Stimulated activated effector memory CD8-positive, alpha-beta T cell treated with anti-CD3 and anti-CD28 coated beads, Interleukin-12 subunit alpha, Interleukin-12 subunit beta, amount 100 ng/mL, for 72 hours (primary cell): ENCODE data around the gene SLC11A1.
A peak's percentile ranks its signal among the peaks of the same experiment; 100 is the strongest.

Source experiments
- ATAC-seq: fragments of 150-1000 bp; cut with Tn5 transposase; 2 replicates; pipeline ENCODE4 v1.10.0; 2021
- DNase-seq, 2 donors: peaks; one replicate each; pipeline ENCODE4 v3.0.0; 2021 to 2022; ENCODE audit warnings: low spot score in 2 of 2
- H3K27ac Mint-ChIP-seq: one replicate; pipeline ENCODE4 v1.8.0; 2022; ENCODE audit warnings: mild to moderate bottlenecking, mixed read lengths
- H3K36me3 Mint-ChIP-seq: one replicate; pipeline ENCODE4 v1.8.0; 2022; ENCODE audit warnings: mild to moderate bottlenecking, mixed read lengths
- H3K4me1 Mint-ChIP-seq: one replicate; pipeline ENCODE4 v1.8.0; 2022; ENCODE audit warnings: mixed read lengths
- H3K4me3 Mint-ChIP-seq: one replicate; pipeline ENCODE4 v1.8.0; 2022; ENCODE audit warnings: mild to moderate bottlenecking, mixed read lengths
- H3K9me3 Mint-ChIP-seq: one replicate; pipeline ENCODE4 v1.8.0; 2022; ENCODE audit warnings: mixed read lengths

SLC11A1 gene

GRCh38 chr2:218382785-218383184, 712 bp downstream of the SLC11A1 start:
- no peak overlapping the region for H3K4me3 Mint-ChIP-seq
- no peak for ATAC-seq
- H3K4me1 Mint-ChIP-seq = peaks cover 11% of the 10 kb centered on the region
- DNase-seq = no peak
- no peaks in the 10 kb centered on the region for H3K9me3 Mint-ChIP-seq
- H3K36me3 Mint-ChIP-seq = no peaks in the 10 kb centered on the region
- no peak overlapping the region for H3K27ac Mint-ChIP-seq

- DNase-seq (no peak), ATAC-seq (peak; percentile 5)
- H3K4me1 Mint-ChIP-seq = peaks cover 11% of the 10 kb centered on the region
- no peak overlapping the region for H3K27ac Mint-ChIP-seq
- no peak overlapping the region for H3K4me3 Mint-ChIP-seq
- no peaks in the 10 kb centered on the region for H3K36me3 Mint-ChIP-seq
- H3K9me3 Mint-ChIP-seq = no peaks in the 10 kb centered on the region
These were observed 1.9 kb downstream of the SLC11A1 start for GRCh38 chr2:218383892-218384519.

DNA sequence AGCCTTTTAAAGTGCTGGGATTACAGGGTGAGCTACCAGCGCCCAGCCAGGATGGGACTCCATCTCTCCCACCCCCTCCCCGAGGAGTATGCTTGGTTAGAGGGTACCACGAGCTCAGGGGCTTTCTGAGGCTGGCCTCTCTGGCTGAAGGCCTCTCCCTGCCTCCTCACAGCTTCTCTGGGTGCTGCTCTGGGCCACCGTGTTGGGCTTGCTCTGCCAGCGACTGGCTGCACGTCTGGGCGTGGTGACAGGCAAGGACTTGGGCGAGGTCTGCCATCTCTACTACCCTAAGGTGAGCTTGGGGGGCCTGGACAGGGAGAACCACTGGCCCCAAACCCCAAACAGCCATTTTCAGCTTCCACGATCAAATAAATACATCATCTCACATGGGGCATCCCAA, 2.9 kb downstream of the SLC11A1 start:
- Mint-ChIP-seq H3K27ac (no peak overlapping the region), H3K4me3 (no peak overlapping the region), H3K9me3 (no peaks in the 10 kb centered on the region), H3K36me3 (no peaks in the 10 kb centered on the region), H3K4me1 (peaks cover 11% of the 10 kb centered on the region)
- DNase-seq (no peak), ATAC-seq (no peak)

- ATAC-seq (no peak), DNase-seq (no peak)
- Mint-ChIP-seq H3K36me3 (no peaks in the 10 kb centered on the region), H3K27ac (no peak overlapping the region), H3K9me3 (no peaks in the 10 kb centered on the region), H3K4me1 (peaks cover 8% of the 10 kb centered on the region), H3K4me3 (no peak overlapping the region)
These were observed 4.7 kb downstream of the SLC11A1 start for GRCh38 chr2:218386505-218387368.

GRCh38 chr2:218387369-218388194, 5.5 kb downstream of the SLC11A1 start:
- peaks cover 5% of the 10 kb centered on the region for H3K4me1 Mint-ChIP-seq
- no peak for DNase-seq
- ATAC-seq = no peak
- H3K4me3 Mint-ChIP-seq = no peak overlapping the region
- H3K27ac Mint-ChIP-seq = no peak overlapping the region
- H3K36me3 Mint-ChIP-seq = no peaks in the 10 kb centered on the region
- no peaks in the 10 kb centered on the region for H3K9me3 Mint-ChIP-seq

- ATAC-seq (no peak), DNase-seq (no peak)
- Mint-ChIP-seq H3K27ac (peak overlapping the region; percentile 70), H3K4me1 (peaks cover 14% of the 10 kb centered on the region), H3K9me3 (no peaks in the 10 kb centered on the region), H3K36me3 (no peaks in the 10 kb centered on the region), H3K4me3 (no peak overlapping the region)
These were observed 7.5 kb downstream of the SLC11A1 start for GRCh38 chr2:218389333-218390150.

- H3K27ac Mint-ChIP-seq = no peak overlapping the region
- no peaks in the 10 kb centered on the region for H3K9me3 Mint-ChIP-seq
- peaks cover 2% of the 10 kb centered on the region for H3K36me3 Mint-ChIP-seq
- no peak overlapping the region for H3K4me3 Mint-ChIP-seq
- no peak for ATAC-seq
- peaks cover 29% of the 10 kb centered on the region for H3K4me1 Mint-ChIP-seq
- no peak for DNase-seq
These were observed 9.1 kb downstream of the SLC11A1 start for GRCh38 chr2:218391202-218391601.

DNA sequence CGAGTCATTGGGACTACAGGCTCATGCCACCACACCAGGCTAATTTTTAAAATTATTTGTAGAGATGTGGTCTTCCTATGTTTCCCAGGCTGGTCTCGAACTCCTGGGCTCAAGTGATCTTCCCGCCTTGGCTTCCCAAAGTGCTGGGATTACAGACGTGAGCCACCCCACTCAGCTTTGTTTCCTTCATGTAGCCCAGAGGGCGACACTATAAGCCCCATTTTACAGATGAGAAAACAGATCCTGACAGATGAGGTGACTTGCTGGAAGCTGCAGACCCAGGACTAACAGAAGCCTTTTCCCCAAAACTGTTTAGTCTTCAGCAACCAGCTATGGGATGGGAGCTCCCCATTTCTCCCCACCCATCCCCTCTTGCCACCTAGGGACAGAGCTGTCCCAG, 10.4 kb downstream of the SLC11A1 start:
- no peak overlapping the region for H3K27ac Mint-ChIP-seq
- H3K36me3 Mint-ChIP-seq = peaks cover 15% of the 10 kb centered on the region
- DNase-seq (no peak), ATAC-seq (no peak)
- H3K9me3 Mint-ChIP-seq = no peaks in the 10 kb centered on the region
- H3K4me3 Mint-ChIP-seq = no peak overlapping the region
- H3K4me1 Mint-ChIP-seq = peaks cover 36% of the 10 kb centered on the region

- H3K4me3 Mint-ChIP-seq = no peak overlapping the region
- no peak for ATAC-seq
- H3K36me3 Mint-ChIP-seq = peaks cover 20% of the 10 kb centered on the region
- peaks cover 41% of the 10 kb centered on the region for H3K4me1 Mint-ChIP-seq
- H3K27ac Mint-ChIP-seq = peak overlapping the region; percentile 67
- no peaks in the 10 kb centered on the region for H3K9me3 Mint-ChIP-seq
- no peak for DNase-seq
These were observed 10.9 kb downstream of the SLC11A1 start for GRCh38 chr2:218392891-218393462.

DNA sequence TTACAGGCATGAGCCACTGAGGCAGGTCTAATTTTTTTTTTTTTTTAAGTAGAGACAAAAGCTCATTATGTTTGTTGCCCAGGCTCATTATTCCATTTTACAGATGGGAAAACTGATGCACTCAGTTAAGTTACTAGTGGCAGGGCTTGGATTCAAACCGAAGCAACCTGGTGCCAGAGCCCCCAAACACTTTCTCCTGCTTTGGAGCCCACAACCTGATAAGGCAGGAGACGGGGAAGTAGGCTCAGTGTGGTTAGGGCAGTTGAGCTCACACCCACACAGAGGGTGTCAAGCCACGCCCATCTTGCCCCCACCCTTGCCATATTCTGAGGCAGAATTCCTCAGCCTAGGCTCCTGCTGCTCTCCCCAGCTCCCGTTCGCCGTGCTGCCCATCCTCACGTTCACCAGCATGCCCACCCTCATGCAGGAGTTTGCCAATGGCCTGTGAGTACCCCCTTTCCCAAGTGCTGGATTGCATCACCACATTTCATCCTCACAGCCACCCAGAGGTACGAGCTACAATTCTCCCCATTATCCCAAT, 11.7 kb downstream of the SLC11A1 start:
- H3K4me1 Mint-ChIP-seq = peaks cover 42% of the 10 kb centered on the region
- peaks cover 25% of the 10 kb centered on the region for H3K36me3 Mint-ChIP-seq
- no peak overlapping the region for H3K4me3 Mint-ChIP-seq

DNA sequence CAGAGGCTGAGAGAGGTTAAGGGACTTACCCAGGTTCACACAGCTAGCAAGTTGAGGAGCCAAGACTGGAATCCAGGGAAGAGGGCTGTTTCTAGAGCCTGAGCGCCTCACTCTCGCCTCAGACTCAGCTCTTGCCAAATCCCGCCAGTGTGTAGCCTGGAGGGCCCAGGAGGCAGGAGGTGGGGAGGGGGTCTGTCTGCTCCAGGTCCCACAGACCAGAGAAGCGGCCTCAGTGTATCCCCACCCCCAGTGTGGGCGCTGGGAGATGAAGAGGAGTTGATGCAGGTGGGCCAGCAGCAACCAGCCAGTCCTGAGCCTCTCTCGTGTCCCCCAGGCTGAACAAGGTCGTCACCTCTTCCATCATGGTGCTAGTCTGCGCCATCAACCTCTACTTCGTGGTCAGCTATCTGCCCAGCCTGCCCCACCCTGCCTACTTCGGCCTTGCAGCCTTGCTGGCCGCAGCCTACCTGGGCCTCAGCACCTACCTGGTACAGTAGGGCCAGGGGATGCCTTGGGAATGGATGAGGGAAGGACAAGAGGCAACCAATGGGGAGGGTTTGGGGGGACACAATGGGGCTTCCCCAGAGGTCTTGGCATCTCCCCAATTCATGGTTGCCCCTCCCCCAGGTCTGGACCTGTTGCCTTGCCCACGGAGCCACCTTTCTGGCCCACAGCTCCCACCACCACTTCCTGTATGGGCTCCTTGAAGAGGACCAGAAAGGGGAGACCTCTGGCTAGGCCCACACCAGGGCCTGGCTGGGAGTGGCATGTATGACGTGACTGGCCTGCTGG, 12.4 kb downstream of the SLC11A1 start:
- DNase-seq (peak in 1 of 2 donors; percentile 53), ATAC-seq (no peak)
- Mint-ChIP-seq H3K36me3 (peaks cover 32% of the 10 kb centered on the region), H3K27ac (peak overlapping the region; percentile 96), H3K9me3 (no peaks in the 10 kb centered on the region), H3K4me1 (peaks cover 42% of the 10 kb centered on the region), H3K4me3 (peak overlapping the region; percentile 95)

More for the DNA sequence above, 11.7 kb downstream of the SLC11A1 start:
- Mint-ChIP-seq H3K9me3 (no peaks in the 10 kb centered on the region), H3K27ac (peak overlapping the region; percentile 67)
- DNase-seq (no peak), ATAC-seq (no peak)

- Mint-ChIP-seq H3K4me1 (peaks cover 42% of the 10 kb centered on the region), H3K36me3 (peaks cover 37% of the 10 kb centered on the region), H3K4me3 (peak overlapping the region; percentile 95), H3K27ac (peak overlapping the region; percentile 96), H3K9me3 (no peaks in the 10 kb centered on the region)
- peak in 1 of 2 donors; percentile 56 for DNase-seq
- no peak for ATAC-seq
These were observed 13.0 kb downstream of the SLC11A1 start for GRCh38 chr2:218395090-218395444.

DNA sequence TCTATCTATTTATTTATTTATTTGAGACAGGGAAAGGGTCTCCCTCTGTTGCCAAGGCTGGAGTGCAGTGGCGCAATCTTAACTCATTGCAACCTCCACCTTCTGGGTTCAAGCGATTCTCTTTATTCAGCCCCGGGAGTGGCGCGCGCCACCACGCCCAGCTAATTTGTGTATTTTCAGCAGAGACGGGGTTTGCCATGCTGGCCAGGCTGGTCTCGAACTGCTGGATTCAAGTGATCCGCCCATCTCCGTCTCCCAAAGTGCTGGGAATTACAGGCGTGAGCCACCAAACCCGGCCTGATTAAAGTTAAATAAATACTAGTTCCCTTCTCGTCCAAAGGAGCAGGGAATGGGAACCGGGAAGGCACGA, 13.4 kb downstream of the SLC11A1 start:
- DNase-seq = no peak
- Mint-ChIP-seq H3K9me3 (no peaks in the 10 kb centered on the region), H3K4me3 (peak overlapping the region; percentile 95), H3K27ac (peak overlapping the region; percentile 96), H3K36me3 (peaks cover 41% of the 10 kb centered on the region), H3K4me1 (peaks cover 42% of the 10 kb centered on the region)
- ATAC-seq = no peak
